Raji (cell line): ENCODE measurements around the gene SERPINH1.

Source experiments
- POLR2A ChIP-seq: IDR thresholded peaks from 2 replicates; pipeline ENCODE4 v1.6.1; 2011; ENCODE audit warnings: low read depth, low read length, control low read depth; ENCODE audit not compliant: insufficient read depth

Gene SERPINH1

GRCh38 chr11:75562048-75562835 lies at the start of gene SERPINH1:
Gene SERPINH1, plus strand, starts transcription at chr11:75562253. Its CDS starts 4,097 bp downstream, at chr11:75566350.
- TF ChIP-seq POLR2A = no peak

GRCh38 chr11:75513250-75513649 lies 48.8 kb upstream of the SERPINH1 start:
- TF ChIP-seq POLR2A = no peak

- no peak for TF ChIP-seq POLR2A
Measured at GRCh38 chr11:75514596-75514995, 47.5 kb upstream of the SERPINH1 start.

GRCh38 chr11:75516140-75516539 lies 45.9 kb upstream of the SERPINH1 start:
- TF ChIP-seq POLR2A = no peak

GRCh38 chr11:75516886-75517285 lies 45.2 kb upstream of the SERPINH1 start:
- TF ChIP-seq POLR2A = no peak

- no peak for TF ChIP-seq POLR2A
Measured at GRCh38 chr11:75518204-75518549, 43.9 kb upstream of the SERPINH1 start.

GRCh38 chr11:75518771-75519653 lies 43.0 kb upstream of the SERPINH1 start:
- no peak for TF ChIP-seq POLR2A

GRCh38 chr11:75520688-75521087 lies 41.4 kb upstream of the SERPINH1 start:
- no peak for TF ChIP-seq POLR2A

- no peak for TF ChIP-seq POLR2A
Measured at GRCh38 chr11:75522286-75523044, 39.6 kb upstream of the SERPINH1 start.

GRCh38 chr11:75523189-75523588 lies 38.9 kb upstream of the SERPINH1 start:
- no peak for TF ChIP-seq POLR2A

GRCh38 chr11:75523811-75524664 lies 38.0 kb upstream of the SERPINH1 start:
- 0 out of 2 replicates have a peak, but pooled peaks have one; percentile 14 for TF ChIP-seq POLR2A

- no peak for TF ChIP-seq POLR2A
Measured at GRCh38 chr11:75524665-75525432, 37.2 kb upstream of the SERPINH1 start.

- TF ChIP-seq POLR2A = peak; percentile 55
Measured at GRCh38 chr11:75525433-75526191, 36.4 kb upstream of the SERPINH1 start, which contains the start of gene GDPD5. Gene GDPD5, minus strand, starts transcription at chr11:75525941. Its CDS starts 48,206 bp downstream, at chr11:75477735.
